RWPE2 (cell line): ENCODE measurements around the gene CEP112.
A peak's percentile ranks its signal among the peaks of the same experiment; 100 is the strongest.
"Not testable (repeated sequence)": the region's sequence is repeated elsewhere in the genome, so short reads cannot be mapped to it uniquely, and the experiment has no call there.

Experiments
- ATAC-seq: fragments of 200-7000 bp; cut with Tn5 transposase; 3 replicates; pipeline ENCODE4 v1.9.1; 2021; ENCODE audit warnings: low read depth
- DNase-seq: peaks from one replicate; pipeline ENCODE4 v3.0.0-alpha.2; 2020; ENCODE audit warnings: low spot score
- H3K27ac ChIP-seq: fragments of 450-650 bp; 2 replicates; pipeline ENCODE4 v1.5.1; 2017; ENCODE audit warnings: mild to moderate bottlenecking; ENCODE audit not compliant: poor library complexity, severe bottlenecking
- H3K27me3 ChIP-seq: fragments of 250-450 bp; sonication (Bioruptor Pico); 2 replicates; pipeline ENCODE4 v1.5.1; 2021; ENCODE audit warnings: mild to moderate bottlenecking, moderate library complexity; ENCODE audit not compliant: insufficient read depth, poor library complexity, severe bottlenecking
- H3K36me3 ChIP-seq: fragments of 250-450 bp; sonication (Bioruptor Pico); 2 replicates; pipeline ENCODE4 v1.5.1; 2020; ENCODE audit warnings: low read depth, mild to moderate bottlenecking, moderate library complexity
- H3K4me1 ChIP-seq: fragments of 250-450 bp; sonication (Bioruptor Pico); 2 replicates; pipeline ENCODE4 v1.5.1; 2021; ENCODE audit warnings: mild to moderate bottlenecking, moderate library complexity; ENCODE audit not compliant: insufficient read depth, poor library complexity, severe bottlenecking
- H3K4me3 ChIP-seq: fragments of 250-450 bp; sonication (Bioruptor Pico); 2 replicates; pipeline ENCODE4 v1.5.1; 2021; ENCODE audit warnings: mild to moderate bottlenecking, moderate library complexity; ENCODE audit not compliant: severe bottlenecking
- H3K9me3 ChIP-seq: fragments of 250-450 bp; sonication (Bioruptor Pico); 2 replicates; pipeline ENCODE4 v1.5.1; 2021; ENCODE audit warnings: mild to moderate bottlenecking, moderate library complexity; ENCODE audit not compliant: severe bottlenecking
- CTCF ChIP-seq: fragments of 450-650 bp; IDR thresholded peaks from one replicate; pipeline ENCODE4 v1.5.1; 2017; ENCODE audit warnings: mild to moderate bottlenecking, moderate library complexity; ENCODE audit not compliant: poor library complexity, severe bottlenecking

Gene CEP112

GRCh38 chr17:65690626-65691310 is 501.2 kb downstream of the CEP112 start:
- no peak overlapping the region for H3K4me3 ChIP-seq
- H3K4me1 ChIP-seq, result no peaks in the 10 kb centered on the region
- TF ChIP-seq CTCF, result no peak
- H3K9me3 ChIP-seq, result no peaks in the 10 kb centered on the region
- ATAC-seq (no peak), DNase-seq (no peak)
- no peaks in the 10 kb centered on the region for H3K27me3 ChIP-seq
- no peaks in the 10 kb centered on the region for H3K36me3 ChIP-seq
- no peak overlapping the region for H3K27ac ChIP-seq

DNA sequence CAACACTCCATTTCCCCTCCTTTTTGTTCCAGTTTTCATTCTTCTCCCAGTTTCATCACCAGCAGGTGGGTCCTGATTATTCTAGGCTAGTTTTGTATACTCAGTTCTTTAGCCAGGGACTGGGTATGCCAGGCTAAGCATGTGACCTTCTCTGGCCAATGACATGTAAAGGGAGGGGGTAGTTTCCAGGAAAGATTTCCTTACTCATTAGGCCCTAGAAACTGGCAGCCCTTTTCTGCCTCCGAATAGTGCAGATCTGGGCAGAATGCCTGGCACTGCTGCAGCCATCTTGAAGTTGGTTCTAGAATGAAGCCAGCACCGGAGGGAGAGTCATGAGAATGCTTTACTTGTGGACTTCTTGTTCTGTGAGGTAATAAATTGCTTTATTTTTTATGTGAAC is 503.6 kb downstream of the CEP112 start:
- H3K4me1 ChIP-seq, result no peaks in the 10 kb centered on the region
- H3K27ac ChIP-seq, result no peak overlapping the region
- DNase-seq (no peak), ATAC-seq (no peak)
- no peaks in the 10 kb centered on the region for H3K36me3 ChIP-seq
- H3K27me3 ChIP-seq, result no peaks in the 10 kb centered on the region
- H3K9me3 ChIP-seq, result no peaks in the 10 kb centered on the region
- TF ChIP-seq CTCF, result no peak
- no peak overlapping the region for H3K4me3 ChIP-seq

- Histone ChIP-seq H3K4me3 (no peak overlapping the region), H3K27ac (no peak overlapping the region), H3K4me1 (no peaks in the 10 kb centered on the region), H3K9me3 (no peaks in the 10 kb centered on the region), H3K27me3 (no peaks in the 10 kb centered on the region), H3K36me3 (no peaks in the 10 kb centered on the region)
- ATAC-seq, result no peak
- DNase-seq, result no peak
- TF ChIP-seq CTCF, result no peak
Measured at GRCh38 chr17:65685110-65685509, 506.8 kb downstream of the CEP112 start.

GRCh38 chr17:65684631-65685030 is 507.3 kb downstream of the CEP112 start:
- Histone ChIP-seq H3K9me3 (no peaks in the 10 kb centered on the region), H3K27me3 (no peaks in the 10 kb centered on the region), H3K27ac (no peak overlapping the region), H3K4me3 (no peak overlapping the region), H3K36me3 (no peaks in the 10 kb centered on the region), H3K4me1 (no peaks in the 10 kb centered on the region)
- DNase-seq (no peak), ATAC-seq (peak; percentile 44; the same call in 1 of the 3 replicates)
- TF ChIP-seq CTCF, result no peak

DNA sequence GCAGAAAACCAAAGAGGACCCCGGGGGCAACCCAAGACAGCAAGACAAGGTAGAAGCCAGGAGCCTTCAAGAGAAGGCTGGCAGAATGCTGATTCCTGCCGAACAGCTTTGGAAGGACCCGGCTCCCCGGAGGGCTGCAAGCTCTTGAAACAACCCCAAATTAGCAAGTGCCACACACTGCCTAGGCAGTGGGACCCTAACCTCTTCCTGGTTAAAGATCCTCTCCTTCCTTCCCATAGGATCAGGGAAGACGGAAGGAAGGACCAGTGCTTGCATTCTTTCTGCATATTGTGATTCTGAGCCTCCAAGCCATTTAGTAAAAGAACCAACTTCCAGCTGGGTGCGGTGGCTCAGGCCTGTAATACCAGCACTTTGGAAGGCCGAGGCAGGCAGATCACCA is 508.5 kb downstream of the CEP112 start:
- Histone ChIP-seq H3K9me3 (no peaks in the 10 kb centered on the region), H3K4me1 (no peaks in the 10 kb centered on the region), H3K36me3 (no peaks in the 10 kb centered on the region), H3K27ac (no peak overlapping the region), H3K4me3 (no peak overlapping the region), H3K27me3 (no peaks in the 10 kb centered on the region)
- no peak for DNase-seq
- TF ChIP-seq CTCF, result no peak
- no peak for ATAC-seq

GRCh38 chr17:65681763-65682162 is 510.2 kb downstream of the CEP112 start:
- not testable (repeated sequence) for H3K4me3 ChIP-seq, DNase-seq, ATAC-seq, H3K9me3 ChIP-seq, H3K27ac ChIP-seq, H3K4me1 ChIP-seq, H3K36me3 ChIP-seq, H3K27me3 ChIP-seq
